HG03457 (cell line): ENCODE measurements around the gene SEL1L3.

Experiments used
- ATAC-seq: cut with Tn5 transposase; IDR thresholded peaks from one replicate; pipeline ENCODE4 v1.9.1; 2021; ENCODE audit warnings: moderate number of reproducible peaks; ENCODE audit not compliant: unreplicated experiment

SEL1L3 gene

GRCh38 chr4:25795566-25796454 is 67.0 kb downstream of the SEL1L3 start:
- no peak for ATAC-seq

GRCh38 chr4:25795091-25795490 is 67.7 kb downstream of the SEL1L3 start:
- no peak for ATAC-seq

GRCh38 chr4:25792876-25793275 is 69.9 kb downstream of the SEL1L3 start:
- ATAC-seq: no peak

GRCh38 chr4:25792200-25792791 is 70.5 kb downstream of the SEL1L3 start:
- no peak for ATAC-seq

GRCh38 chr4:25790024-25790423 is 72.8 kb downstream of the SEL1L3 start:
- ATAC-seq: no peak

- ATAC-seq: no peak
These were observed 74.0 kb downstream of the SEL1L3 start for GRCh38 chr4:25788703-25789238.

GRCh38 chr4:25786497-25787065 is 76.2 kb downstream of the SEL1L3 start:
- ATAC-seq: no peak

- ATAC-seq: no peak
These were observed 78.8 kb downstream of the SEL1L3 start for GRCh38 chr4:25783943-25784342.

- no peak for ATAC-seq
These were observed 79.7 kb downstream of the SEL1L3 start for GRCh38 chr4:25783126-25783525.

GRCh38 chr4:25782482-25782881 is 80.3 kb downstream of the SEL1L3 start:
- ATAC-seq: no peak

- ATAC-seq: no peak
These were observed 83.8 kb downstream of the SEL1L3 start for GRCh38 chr4:25779021-25779420.

- no peak for ATAC-seq
These were observed 86.0 kb downstream of the SEL1L3 start for GRCh38 chr4:25776795-25777194.

GRCh38 chr4:25775166-25775565 is 87.6 kb downstream of the SEL1L3 start:
- no peak for ATAC-seq

- no peak for ATAC-seq
These were observed 89.4 kb downstream of the SEL1L3 start for GRCh38 chr4:25773358-25773757.

GRCh38 chr4:25771672-25772071 is 91.1 kb downstream of the SEL1L3 start:
- no peak for ATAC-seq

- no peak for ATAC-seq
These were observed 91.9 kb downstream of the SEL1L3 start for GRCh38 chr4:25770847-25771246.

- no peak for ATAC-seq
These were observed 93.5 kb downstream of the SEL1L3 start for GRCh38 chr4:25769251-25769650.

GRCh38 chr4:25767877-25768725 is 94.7 kb downstream of the SEL1L3 start:
- no peak for ATAC-seq

- no peak for ATAC-seq
These were observed 102.2 kb downstream of the SEL1L3 start for GRCh38 chr4:25760518-25761157.

- no peak for ATAC-seq
These were observed 102.7 kb downstream of the SEL1L3 start for GRCh38 chr4:25760048-25760447.
